ENCODE measurements around the gene CEP85L. TPM values are rescaled to one million over a fixed set of nuclear protein-coding genes. Genes with fewer than 3 reads are reported as not detected.

CEP85L gene
- total RNA-seq, 2 experiments from 2014 or later = 9.6 to 12.0 TPM

DNA sequence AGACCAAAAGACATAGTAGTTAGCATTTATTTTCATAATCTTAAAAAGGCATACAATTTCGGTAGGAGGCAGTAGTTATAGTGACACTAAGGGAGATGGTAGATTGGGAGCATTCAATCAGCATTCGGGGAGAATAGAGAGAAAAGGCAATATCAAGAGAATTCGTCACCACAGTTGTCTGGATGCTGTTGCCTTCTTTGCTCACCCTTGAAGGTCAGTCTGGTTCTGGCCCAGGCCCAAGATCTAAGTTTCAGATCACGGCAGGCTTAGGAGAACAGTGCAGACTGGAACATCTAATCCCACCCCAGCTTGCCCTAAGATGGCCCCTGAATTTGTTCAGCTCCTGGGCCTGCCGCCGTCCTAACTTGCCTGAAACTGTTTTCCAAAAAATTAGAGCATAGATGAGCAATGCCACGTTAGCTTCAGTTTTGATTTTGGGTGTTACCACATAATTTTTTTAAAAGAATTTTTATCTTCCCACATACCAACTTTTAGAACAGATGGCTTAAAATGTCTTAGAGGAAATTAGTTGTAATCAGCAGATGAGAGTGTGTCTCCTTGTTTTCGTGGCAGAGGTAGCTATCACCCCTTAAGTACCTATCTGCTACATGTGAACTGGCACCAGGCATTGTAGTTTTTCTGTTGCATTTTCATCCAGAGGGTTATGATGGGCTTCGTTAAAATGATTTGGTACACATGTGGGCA lies 8.3 kb upstream of the CEP85L start:
- H3K9me3 ChIP-seq (ENCODE audit: low read length) = no peaks in the 10 kb centered on the region
- BruUV-seq (replicated peaks) = no TSS peak
- no peak overlapping the region for H2AFZ ChIP-seq (ENCODE audit: low read length)
- H3K4me3 ChIP-seq (ENCODE audit: low read depth, low read length, poor library complexity, severe bottlenecking) = no peak overlapping the region
- H3K27ac ChIP-seq (ENCODE audit: low read depth, low read length, poor library complexity, severe bottlenecking) = no peak overlapping the region
- H3K4me1 ChIP-seq (ENCODE audit: insufficient read depth, low read length, poor library complexity, severe bottlenecking) = peaks cover 29% of the 10 kb centered on the region
- no peak for DNase-seq (ENCODE audit: low spot score)
- POLR2A ChIA-PET = interaction anchor here (0.8 to 1.4 kb wide), 4 partner anchors 9 to 78 kb away, joined by 3 read pairs; partner anchors contain the start of gene CEP85L
- TF ChIP-seq, protein P1, sequence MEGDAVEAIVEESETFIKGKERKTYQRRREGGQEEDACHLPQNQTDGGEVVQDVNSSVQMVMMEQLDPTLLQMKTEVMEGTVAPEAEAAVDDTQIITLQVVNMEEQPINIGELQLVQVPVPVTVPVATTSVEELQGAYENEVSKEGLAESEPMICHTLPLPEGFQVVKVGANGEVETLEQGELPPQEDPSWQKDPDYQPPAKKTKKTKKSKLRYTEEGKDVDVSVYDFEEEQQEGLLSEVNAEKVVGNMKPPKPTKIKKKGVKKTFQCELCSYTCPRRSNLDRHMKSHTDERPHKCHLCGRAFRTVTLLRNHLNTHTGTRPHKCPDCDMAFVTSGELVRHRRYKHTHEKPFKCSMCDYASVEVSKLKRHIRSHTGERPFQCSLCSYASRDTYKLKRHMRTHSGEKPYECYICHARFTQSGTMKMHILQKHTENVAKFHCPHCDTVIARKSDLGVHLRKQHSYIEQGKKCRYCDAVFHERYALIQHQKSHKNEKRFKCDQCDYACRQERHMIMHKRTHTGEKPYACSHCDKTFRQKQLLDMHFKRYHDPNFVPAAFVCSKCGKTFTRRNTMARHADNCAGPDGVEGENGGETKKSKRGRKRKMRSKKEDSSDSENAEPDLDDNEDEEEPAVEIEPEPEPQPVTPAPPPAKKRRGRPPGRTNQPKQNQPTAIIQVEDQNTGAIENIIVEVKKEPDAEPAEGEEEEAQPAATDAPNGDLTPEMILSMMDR (conservative IDR thresholded peaks at IDR 0.05; ENCODE audit: low read length) = peak; percentile 28; the same call in 1 of the 2 replicates
- TF ChIP-seq EZH2phosphoT487 (IDR thresholded peaks at IDR 0.05; ENCODE audit: borderline replicate concordance, low read depth, low read length) = no peak
- no peak overlapping the region for H3K4me2 ChIP-seq (ENCODE audit: low read length)
- CTCF ChIA-PET (ENCODE audit: unreplicated experiment) = no interaction called here
- no peaks in the 10 kb centered on the region for H3K9me2 ChIP-seq (ENCODE audit: insufficient read depth, low read length)
- no peaks in the 10 kb centered on the region for H3K79me2 ChIP-seq (ENCODE audit: insufficient read depth, low read depth, low read length)
- intact Hi-C loops (cut with micrococcal nuclease; ENCODE audit: unreplicated experiment) = no loop called here
- peaks cover 4% of the 10 kb centered on the region; the same call in 1 of the 2 replicates for H3K36me3 ChIP-seq (ENCODE audit: insufficient read depth, low read length)
- 0 out of 2 replicates have a peak, but pooled peaks cover 5% of the 10 kb centered on the region for H4K20me1 ChIP-seq (ENCODE audit: insufficient read depth, low read length)

- Histone ChIP-seq H3K9me2 (ENCODE audit: insufficient read depth, low read length) (no peaks in the 10 kb centered on the region), H3K4me1 (ENCODE audit: insufficient read depth, low read length, poor library complexity, severe bottlenecking) (peaks cover 45% of the 10 kb centered on the region), H3K9me3 (ENCODE audit: low read length) (no peaks in the 10 kb centered on the region), H3K36me3 (ENCODE audit: insufficient read depth, low read length) (peaks cover 4% of the 10 kb centered on the region; the same call in 1 of the 2 replicates), H4K20me1 (ENCODE audit: insufficient read depth, low read length) (0 out of 2 replicates have a peak, but pooled peaks cover 5% of the 10 kb centered on the region), H3K27ac (ENCODE audit: low read depth, low read length, poor library complexity, severe bottlenecking) (no peak overlapping the region), H2AFZ (ENCODE audit: low read length) (no peak overlapping the region), H3K79me2 (ENCODE audit: insufficient read depth, low read depth, low read length) (no peaks in the 10 kb centered on the region), H3K4me2 (ENCODE audit: low read length) (peak overlapping the region; percentile 38), H3K4me3 (ENCODE audit: low read depth, low read length, poor library complexity, severe bottlenecking) (no peak overlapping the region)
- peak; percentile 73 for DNase-seq (ENCODE audit: low spot score)
- intact Hi-C loops (cut with micrococcal nuclease; ENCODE audit: unreplicated experiment) = no loop called here
- no peak for TF ChIP-seq EZH2phosphoT487 (IDR thresholded peaks at IDR 0.05; ENCODE audit: borderline replicate concordance, low read depth, low read length)
- TF ChIP-seq, protein P1 (conservative IDR thresholded peaks at IDR 0.05; ENCODE audit: low read length) = no peak
- ChIA-PET CTCF (ENCODE audit: unreplicated experiment) (no interaction called here), POLR2A (interaction anchor here (0.7 to 1.6 kb wide), 3 partner anchors 13 to 52 kb away, joined by 3 to 4 read pairs (median 3); no protein-coding TSS in a partner anchor)
- BruUV-seq (replicated peaks) = no TSS peak
Measured at GRCh38 chr6:118656847-118657451, 5.6 kb upstream of the CEP85L start.

Measured in OCI-LY7 (cell line).